Esophagus muscularis mucosa (tissue), 4 donors: Measurements from ENCODE around the gene RPL6. TPM values are rescaled to one million over a fixed set of nuclear protein-coding genes. Genes with fewer than 3 reads are reported as not detected.

ENCODE experiments used
- DNase-seq: peaks from one replicate; pipeline ENCODE4 v3.0.0-alpha.2; 2017; ENCODE audit errors: extremely low spot score
- H3K27ac ChIP-seq, 4 donors: fragments of 200-600 bp; sonication (generic); replicated peaks in 1 of 4; 1 replicate in 3 of 4; 2 replicates in 1 of 4; pipeline ENCODE4 v1.5.1; 2016 to 2019; ENCODE audit warnings: mild to moderate bottlenecking in 1 of 4
- H3K27me3 ChIP-seq, 4 donors: fragments of 200-600 bp; sonication (generic); one replicate each; pipeline versions ENCODE4 v1.5.1 to v1.6.0; 2016 to 2019
- H3K36me3 ChIP-seq, 4 donors: fragments of 200-600 bp; sonication (generic); one replicate each; pipeline ENCODE4 v1.5.1; 2016 to 2019
- H3K4me1 ChIP-seq, 4 donors: fragments of 200-600 bp; sonication (generic); one replicate each; pipeline ENCODE4 v1.5.1; 2016 to 2019
- H3K4me3 ChIP-seq, 4 donors: fragments of 200-600 bp; sonication (generic); 1 replicate in 2 of 4; 2 replicates in 2 of 4; pipeline ENCODE4 v1.5.1; 2016 to 2019; ENCODE audit warnings: mild to moderate bottlenecking in 4 of 4, moderate library complexity in 1 of 4
- H3K9me3 ChIP-seq, 4 donors: fragments of 200-600 bp; sonication (generic); 1 replicate in 3 of 4; 2 replicates in 1 of 4; pipeline ENCODE4 v1.5.1; 2016 to 2019
- CTCF ChIP-seq, 3 experiments: fragments of 200-600 bp in 2 of 3; fragments of 450-650 bp in 1 of 3; sonication (generic) in 2 of 3; IDR thresholded peaks; one replicate each; pipeline ENCODE4 v1.5.1; 2017 to 2019; ENCODE audit warnings: antibody characterized with exemption in 3 of 3, mild to moderate bottlenecking in 2 of 3, moderate library complexity in 1 of 3
- EP300 ChIP-seq: sonication (generic); formaldehyde crosslinking; IDR thresholded peaks from one replicate; pipeline ENCODE4 v1.6.1; 2017; ENCODE audit warnings: antibody characterized with exemption
- POLR2A ChIP-seq: fragments of 450-650 bp; IDR thresholded peaks from one replicate; pipeline ENCODE4 v1.6.1; 2017; ENCODE audit warnings: antibody characterized with exemption, moderate library complexity, mild to moderate bottlenecking, low read depth
- POLR2AphosphoS5 ChIP-seq, 2 donors: sonication (generic); formaldehyde crosslinking; IDR thresholded peaks; one replicate each; pipeline ENCODE4 v1.6.1; 2017; ENCODE audit warnings: antibody characterized with exemption in 2 of 2
- WGBS: methylation state at CpG from one replicate; pipeline ENCODE4 v1.1.5; 2018; 5-methylcytosine and 5-hydroxymethylcytosine counted together
- intact Hi-C: fragments of 100-400 bp; cut with DNase I; formaldehyde crosslinking; loops from one replicate; pipeline ENCODE4 v1.15.1; 2023
- total RNA-seq, 4 donors: library from RNA; depleted of rRNA; stranded (reverse); fragments of >200 nt; gene quantifications; one replicate each; pipeline versions ENCODE4 v1.1.0 to v1.2.1, GENCODE V29; 2016

Gene RPL6
- total RNA-seq, 4 donors from 2014 or later: 946 to 1,705 (median 1,459) TPM

- TF ChIP-seq EP300: no peak
- no peak for TF ChIP-seq POLR2A
- H3K27ac ChIP-seq: no peak overlapping the region
- no peaks in the 10 kb centered on the region for H3K9me3 ChIP-seq
- intact Hi-C loops: no loop called here
- no peak for DNase-seq
- H3K4me3 ChIP-seq: no peak overlapping the region
- H3K4me1 ChIP-seq: peaks cover 15 to 19% (median 16%) of the 10 kb centered on the region in 4 donors
- H3K27me3 ChIP-seq: no peaks in the 10 kb centered on the region
- H3K36me3 ChIP-seq: peaks cover 0 to 19% (median 4%) of the 10 kb centered on the region in 4 donors
- WGBS: 98% methylated on average over 2 of the region's 2 CpGs
Measured at GRCh38 chr12:112427760-112428159, 18.4 kb upstream of the RPL6 start.

GRCh38 chr12:112425582-112426382, 16.4 kb upstream of the RPL6 start:
- Histone ChIP-seq H3K36me3 (peaks cover 0 to 15% (median 1%) of the 10 kb centered on the region in 4 donors), H3K4me1 (peaks cover 34 to 38% (median 35%) of the 10 kb centered on the region in 4 donors), H3K4me3 (no peak overlapping the region), H3K27me3 (no peaks in the 10 kb centered on the region), H3K9me3 (no peaks in the 10 kb centered on the region), H3K27ac (no peak overlapping the region)
- no peak for DNase-seq
- intact Hi-C loops: no loop called here
- 95% methylated on average over 7 of the region's 7 CpGs for WGBS
- TF ChIP-seq POLR2A: no peak
- no peak for TF ChIP-seq POLR2AphosphoS5 (IDR thresholded peaks at IDR 0.05)
- no peak for TF ChIP-seq CTCF (IDR thresholded peaks at IDR 0.05)
- TF ChIP-seq EP300: no peak

- Histone ChIP-seq H3K4me1 (peaks cover 49 to 51% (median 50%) of the 10 kb centered on the region in 4 donors), H3K27ac (no peak overlapping the region), H3K9me3 (no peaks in the 10 kb centered on the region), H3K27me3 (no peaks in the 10 kb centered on the region), H3K4me3 (no peak overlapping the region), H3K36me3 (peaks cover 0 to 8% (median 0%) of the 10 kb centered on the region in 4 donors)
- no peak for DNase-seq
- 93% methylated on average over 3 of the region's 3 CpGs for WGBS
- no peak for TF ChIP-seq POLR2AphosphoS5 (IDR thresholded peaks at IDR 0.05)
- TF ChIP-seq POLR2A: no peak
- TF ChIP-seq CTCF (IDR thresholded peaks at IDR 0.05): no peak
- no peak for TF ChIP-seq EP300
- intact Hi-C loops: no loop called here
Measured at GRCh38 chr12:112424126-112424525, 14.7 kb upstream of the RPL6 start.

GRCh38 chr12:112422531-112422930, 13.1 kb upstream of the RPL6 start:
- Histone ChIP-seq H3K9me3 (no peaks in the 10 kb centered on the region), H3K4me3 (no peak overlapping the region), H3K36me3 (peaks cover 0 to 8% (median 0%) of the 10 kb centered on the region in 4 donors), H3K27ac (peak overlapping the region in 1 of 4 donors; percentile 24), H3K4me1 (peaks cover 59 to 60% (median 59%) of the 10 kb centered on the region in 4 donors), H3K27me3 (no peaks in the 10 kb centered on the region)
- DNase-seq: no peak
- intact Hi-C loops: no loop called here
- no peak for TF ChIP-seq EP300
- no peak for TF ChIP-seq CTCF (IDR thresholded peaks at IDR 0.05)
- no peak for TF ChIP-seq POLR2A
- no peak for TF ChIP-seq POLR2AphosphoS5 (IDR thresholded peaks at IDR 0.05)
- WGBS: 51% methylated on average over 5 of the region's 5 CpGs

GRCh38 chr12:112421363-112421762, 12.0 kb upstream of the RPL6 start:
- DNase-seq: no peak
- H3K9me3 ChIP-seq: no peaks in the 10 kb centered on the region
- H3K27ac ChIP-seq: no peak overlapping the region
- H3K4me1 ChIP-seq: peaks cover 59 to 61% (median 59%) of the 10 kb centered on the region in 4 donors
- H3K27me3 ChIP-seq: no peaks in the 10 kb centered on the region
- 100% methylated on average over 1 of the region's 1 CpG for WGBS
- no peak overlapping the region for H3K4me3 ChIP-seq
- TF ChIP-seq EP300 (no peak), POLR2A (no peak), CTCF (IDR thresholded peaks at IDR 0.05) (no peak), POLR2AphosphoS5 (IDR thresholded peaks at IDR 0.05) (no peak)
- intact Hi-C loops: no loop called here
- peaks cover 0 to 8% (median 0%) of the 10 kb centered on the region in 4 donors for H3K36me3 ChIP-seq
